ENCODE results near the gene AQP5.

AQP5 gene

GRCh38 chr12:49966511-49967041, 4.9 kb downstream of the AQP5 start:
- FAIRE-seq, result no peak

- FAIRE-seq, result no peak
Measured at GRCh38 chr12:49967042-49967776, 5.5 kb downstream of the AQP5 start.

GRCh38 chr12:49967777-49968250, 6.1 kb downstream of the AQP5 start:
- FAIRE-seq, result no peak

GRCh38 chr12:49968471-49968870, 6.8 kb downstream of the AQP5 start:
- no peak for FAIRE-seq

GRCh38 chr12:49969027-49969426, 7.4 kb downstream of the AQP5 start:
- no peak for FAIRE-seq

GRCh38 chr12:49969651-49970429, 8.2 kb downstream of the AQP5 start:
- FAIRE-seq, result no peak

GRCh38 chr12:49970658-49971057, 9.0 kb downstream of the AQP5 start:
- no peak for FAIRE-seq

- FAIRE-seq, result no peak
Measured at GRCh38 chr12:49971141-49971540, 9.5 kb downstream of the AQP5 start.

GRCh38 chr12:49972129-49972528, 10.5 kb downstream of the AQP5 start:
- FAIRE-seq, result no peak

GRCh38 chr12:49972641-49973360, 11.1 kb downstream of the AQP5 start, which contains the start of gene AQP6:
Gene AQP6, plus strand, starts transcription at chr12:49972947. Its CDS starts 227 bp downstream, at chr12:49973174.
- FAIRE-seq, result no peak

- no peak for FAIRE-seq
Measured at GRCh38 chr12:49973361-49973830, 11.7 kb downstream of the AQP5 start.

- FAIRE-seq, result no peak
Measured at GRCh38 chr12:49974231-49974675, 12.6 kb downstream of the AQP5 start.

GRCh38 chr12:49974677-49975317, 13.1 kb downstream of the AQP5 start:
- no peak for FAIRE-seq

- FAIRE-seq, result no peak
Measured at GRCh38 chr12:49975318-49975761, 13.7 kb downstream of the AQP5 start.

GRCh38 chr12:49976557-49976956, 14.9 kb downstream of the AQP5 start:
- FAIRE-seq, result no peak

- no peak for FAIRE-seq
Measured at GRCh38 chr12:49978125-49978524, 16.5 kb downstream of the AQP5 start.

- no peak for FAIRE-seq
Measured at GRCh38 chr12:49979016-49979586, 17.4 kb downstream of the AQP5 start.

- FAIRE-seq, result no peak
Measured at GRCh38 chr12:49979791-49980190, 18.1 kb downstream of the AQP5 start.

GRCh38 chr12:49980501-49981349, 19.1 kb downstream of the AQP5 start:
- FAIRE-seq, result no peak

GRCh38 chr12:49982246-49983087, 20.8 kb downstream of the AQP5 start:
- no peak for FAIRE-seq

All from TTC549 (cell line).